Stomach (tissue), 9 donors: Measurements from ENCODE around the gene NTN1. TPM values are rescaled to one million over a fixed set of nuclear protein-coding genes. Genes with fewer than 3 reads are reported as not detected.
"Not testable (repeated sequence)": the region's sequence is repeated elsewhere in the genome, so short reads cannot be mapped to it uniquely, and the experiment has no call there.

ENCODE experiments used
- DNase-seq, 2 donors: peaks; one replicate each; pipeline versions ENCODE4 v3.0.0 to v3.0.0-alpha.2; 2013 to 2019
- H3K27ac ChIP-seq, 5 donors: fragments of 200-600 bp in 4 of 5; sonication (generic) in 4 of 5; one replicate each; pipeline ENCODE4 v1.5.1; 2013 to 2019; ENCODE audit warnings: mild to moderate bottlenecking in 1 of 5, moderate library complexity in 1 of 5
- H3K27me3 ChIP-seq, 3 donors: fragments of 200-600 bp; sonication (generic); one replicate each; pipeline ENCODE4 v1.5.1; 2017 to 2019; ENCODE audit warnings: mixed run types in 1 of 3
- H3K36me3 ChIP-seq, 4 donors: fragments of 200-600 bp; sonication (generic); 1 replicate in 3 of 4; 2 replicates in 1 of 4; pipeline ENCODE4 v1.5.1; 2016 to 2019
- H3K4me1 ChIP-seq, 4 donors: fragments of 200-600 bp; sonication (generic); one replicate each; pipeline ENCODE4 v1.5.1; 2016 to 2019
- H3K4me3 ChIP-seq, 4 donors: fragments of 200-600 bp; sonication (generic) in 3 of 4; one replicate each; pipeline ENCODE4 v1.5.1; 2016 to 2019; ENCODE audit warnings: mild to moderate bottlenecking in 1 of 4
- H3K9me3 ChIP-seq, 4 donors: fragments of 200-600 bp; sonication (generic); one replicate each; pipeline ENCODE4 v1.5.1; 2016 to 2019
- CTCF ChIP-seq, 7 experiments: fragments of 450-650 bp in 4 of 7; fragments of 200-600 bp in 3 of 7; sonication (generic) in 3 of 7; IDR thresholded peaks; one replicate each; pipeline ENCODE4 v1.5.1; 2016 to 2019; ENCODE audit warnings: antibody characterized with exemption in 7 of 7, control low read depth in 2 of 7, mild to moderate bottlenecking in 1 of 7
- EP300 ChIP-seq: sonication (generic); formaldehyde crosslinking; IDR thresholded peaks from one replicate; pipeline ENCODE4 v1.6.1; 2017; ENCODE audit warnings: antibody characterized with exemption
- POLR2A ChIP-seq, 4 donors: fragments of 450-650 bp; IDR thresholded peaks; one replicate each; pipeline ENCODE4 v1.6.1; 2016; ENCODE audit warnings: antibody characterized with exemption in 4 of 4, control low read depth in 2 of 4, mild to moderate bottlenecking in 1 of 4, moderate library complexity in 1 of 4
- POLR2AphosphoS5 ChIP-seq, 3 donors: sonication (generic); formaldehyde crosslinking; IDR thresholded peaks; one replicate each; pipeline ENCODE4 v1.6.1; 2016; ENCODE audit warnings: antibody characterized with exemption in 3 of 3
- WGBS, 5 donors: extraction: QIAGEN DNeasy Blood & Tissue Kit in 3 of 5; methylation state at CpG; one replicate each; pipeline versions ENCODE4 v1.1.5 to v1.1.7; 2013 to 2018; 5-methylcytosine and 5-hydroxymethylcytosine counted together
- intact Hi-C: fragments of 100-400 bp; cut with DNase I; formaldehyde crosslinking; loops from one replicate; pipeline ENCODE4 v1.15.1; 2023; ENCODE audit warnings: low total_unique reads
- polyA plus RNA-seq, 3 donors: library from polyadenylated mRNA; stranded (reverse); fragments of 200-250 nt; gene quantifications; one replicate each; pipeline ENCODE4 v1.2.3, GENCODE V29; 2013
- total RNA-seq, 5 donors: library from RNA; depleted of rRNA; stranded (reverse); fragments of >200 nt; gene quantifications; one replicate each; pipeline versions ENCODE4 v1.1.0 to v1.2.3, GENCODE V29; 2014 to 2016
- donor health status: healthy with polysubstance abuse.
- donor health status: Bipolar disorder and iron deficiency.
- donor health status: healthy.

Gene NTN1
- total and polyA plus RNA-seq, 8 donors = 2.9 to 56.2 (median 9.0) TPM

- intact Hi-C loops = no loop called here
- no peak for DNase-seq
- 85 to 97% (median 93%) methylated on average over 2 of the region's 2 CpGs for WGBS, 5 donors
Observed at GRCh38 chr17:8981443-8981842, 39.9 kb upstream of the NTN1 start.

GRCh38 chr17:8984225-8984624, 37.1 kb upstream of the NTN1 start:
- H3K4me1 ChIP-seq, intact Hi-C loops, H3K4me3 ChIP-seq, DNase-seq, H3K27ac ChIP-seq, H3K9me3 ChIP-seq, H3K36me3 ChIP-seq, H3K27me3 ChIP-seq: not testable (repeated sequence)
- WGBS, 5 donors = 91 to 94% (median 94%) methylated on average over 5 of the region's 5 CpGs

More at GRCh38 chr17:8981443-8981842, 39.9 kb upstream of the NTN1 start:
- TF ChIP-seq CTCF (IDR thresholded peaks at IDR 0.05) (no peak), POLR2AphosphoS5 (IDR thresholded peaks at IDR 0.05) (no peak), POLR2A (IDR thresholded peaks at IDR 0.05) (no peak), EP300 (no peak)
- no peaks in the 10 kb centered on the region for H3K4me1 ChIP-seq
- no peaks in the 10 kb centered on the region for H3K9me3 ChIP-seq
- H3K4me3 ChIP-seq = no peak overlapping the region
- no peaks in the 10 kb centered on the region for H3K36me3 ChIP-seq
- H3K27ac ChIP-seq = no peak overlapping the region
- H3K27me3 ChIP-seq = no peaks in the 10 kb centered on the region

GRCh38 chr17:8985054-8985701, 36.1 kb upstream of the NTN1 start:
- no peak for DNase-seq
- TF ChIP-seq EP300 (no peak), CTCF (IDR thresholded peaks at IDR 0.05) (no peak), POLR2A (IDR thresholded peaks at IDR 0.05) (no peak), POLR2AphosphoS5 (IDR thresholded peaks at IDR 0.05) (no peak)
- intact Hi-C loops = no loop called here
- no peaks in the 10 kb centered on the region for H3K27me3 ChIP-seq
- no peak overlapping the region for H3K4me3 ChIP-seq
- 61 to 71% (median 70%) methylated on average over 4 of the region's 4 CpGs for WGBS, 5 donors
- no peaks in the 10 kb centered on the region for H3K36me3 ChIP-seq
- no peaks in the 10 kb centered on the region for H3K9me3 ChIP-seq
- no peaks in the 10 kb centered on the region for H3K4me1 ChIP-seq
- H3K27ac ChIP-seq = no peak overlapping the region

GRCh38 chr17:8986295-8986694, 35.0 kb upstream of the NTN1 start:
- Histone ChIP-seq H3K27me3 (no peaks in the 10 kb centered on the region), H3K9me3 (no peaks in the 10 kb centered on the region), H3K36me3 (no peaks in the 10 kb centered on the region), H3K4me3 (no peak overlapping the region), H3K4me1 (no peaks in the 10 kb centered on the region), H3K27ac (no peak overlapping the region)
- 84 to 93% (median 91%) methylated on average over 2 of the region's 2 CpGs for WGBS, 5 donors
- intact Hi-C loops = no loop called here
- no peak for DNase-seq
- TF ChIP-seq POLR2AphosphoS5 (IDR thresholded peaks at IDR 0.05) (no peak), CTCF (IDR thresholded peaks at IDR 0.05) (no peak)

- H3K4me1 ChIP-seq, DNase-seq, H3K36me3 ChIP-seq, H3K27ac ChIP-seq, intact Hi-C loops, H3K9me3 ChIP-seq, H3K27me3 ChIP-seq, H3K4me3 ChIP-seq: not testable (repeated sequence)
- WGBS, 5 donors = 44 to 99% (median 97%) methylated on average over 2 of the region's 2 CpGs
Observed at GRCh38 chr17:8988263-8988935, 32.9 kb upstream of the NTN1 start.
